GM18907 (cell line): ENCODE results near the gene CLP1.
"Not testable (repeated sequence)": the region's sequence is repeated elsewhere in the genome, so short reads cannot be mapped to it uniquely, and the experiment has no call there.

Experiments used
- ATAC-seq: cut with Tn5 transposase; IDR thresholded peaks from one replicate; pipeline ENCODE4 v1.9.1; 2021; ENCODE audit warnings: mild to moderate bottlenecking, moderate library complexity; ENCODE audit not compliant: unreplicated experiment

The CLP1 gene

GRCh38 chr11:57659669-57660068 is 2.1 kb downstream of the CLP1 start:
- no peak for ATAC-seq

- ATAC-seq: no peak
Observed at GRCh38 chr11:57662893-57663292, 5.3 kb downstream of the CLP1 start.

- ATAC-seq: no peak
Observed at GRCh38 chr11:57663975-57664374, 6.4 kb downstream of the CLP1 start.

GRCh38 chr11:57667117-57667735 is 9.7 kb downstream of the CLP1 start:
- peak; percentile 80 for ATAC-seq

GRCh38 chr11:57667736-57668433 is 10.3 kb downstream of the CLP1 start, which contains the start of gene ZDHHC5:
TSS of gene ZDHHC5 (plus strand) at chr11:57668114. CDS start at chr11:57673091, 4,977 bp downstream.
- peak; percentile 87 for ATAC-seq

- peak; percentile 4 for ATAC-seq
Observed at GRCh38 chr11:57668434-57668782, 10.8 kb downstream of the CLP1 start.

- ATAC-seq: no peak
Observed at GRCh38 chr11:57674251-57674650, 16.7 kb downstream of the CLP1 start.

GRCh38 chr11:57675176-57675941 is 17.8 kb downstream of the CLP1 start:
- ATAC-seq: no peak

- ATAC-seq: no peak
Observed at GRCh38 chr11:57679396-57679795, 21.8 kb downstream of the CLP1 start.

GRCh38 chr11:57680552-57680874 is 23.0 kb downstream of the CLP1 start:
- no peak for ATAC-seq

- ATAC-seq: no peak
Observed at GRCh38 chr11:57681168-57681567, 23.6 kb downstream of the CLP1 start.

GRCh38 chr11:57690474-57690873 is 32.9 kb downstream of the CLP1 start:
- ATAC-seq: not testable (repeated sequence)

GRCh38 chr11:57698843-57699365 is 41.3 kb downstream of the CLP1 start:
- ATAC-seq: no peak

GRCh38 chr11:57699813-57700212 is 42.3 kb downstream of the CLP1 start:
- no peak for ATAC-seq

GRCh38 chr11:57700425-57700824 is 42.9 kb downstream of the CLP1 start:
- ATAC-seq: no peak

- no peak for ATAC-seq
Observed at GRCh38 chr11:57703341-57703740, 45.8 kb downstream of the CLP1 start.

- no peak for ATAC-seq
Observed at GRCh38 chr11:57704932-57705331, 47.4 kb downstream of the CLP1 start.

GRCh38 chr11:57705432-57705831 is 47.9 kb downstream of the CLP1 start:
- ATAC-seq: not testable (repeated sequence)

- ATAC-seq: no peak
Observed at GRCh38 chr11:57709802-57710367, 52.3 kb downstream of the CLP1 start.
